ENCODE data around the gene LYPD6B.

The LYPD6B gene

GRCh38 chr2:149122516-149122915 lies 84.0 kb downstream of the LYPD6B start:
- DNase-seq (ENCODE audit: low spot score), result no peak

GRCh38 chr2:149125031-149125725 lies 86.7 kb downstream of the LYPD6B start:
- no peak for DNase-seq (ENCODE audit: low spot score)

- no peak for DNase-seq (ENCODE audit: low spot score)
Observed at GRCh38 chr2:149129433-149129832, 90.9 kb downstream of the LYPD6B start.

GRCh38 chr2:149132339-149132738 lies 93.8 kb downstream of the LYPD6B start:
- DNase-seq (ENCODE audit: low spot score), result no peak

- no peak for DNase-seq (ENCODE audit: low spot score)
Observed at GRCh38 chr2:149132901-149133300, 94.4 kb downstream of the LYPD6B start.

- no peak for DNase-seq (ENCODE audit: low spot score)
Observed at GRCh38 chr2:149134335-149134923, 95.9 kb downstream of the LYPD6B start.

GRCh38 chr2:149136111-149136510 lies 97.6 kb downstream of the LYPD6B start:
- DNase-seq (ENCODE audit: low spot score), result no peak

GRCh38 chr2:149141046-149141445 lies 102.5 kb downstream of the LYPD6B start:
- no peak for DNase-seq (ENCODE audit: low spot score)

GRCh38 chr2:149143734-149144133 lies 105.2 kb downstream of the LYPD6B start:
- DNase-seq (ENCODE audit: low spot score), result peak; percentile 35

GRCh38 chr2:149145314-149146295 lies 107.1 kb downstream of the LYPD6B start:
- DNase-seq (ENCODE audit: low spot score), result peak; percentile 46

- no peak for DNase-seq (ENCODE audit: low spot score)
Observed at GRCh38 chr2:149146876-149147275, 108.4 kb downstream of the LYPD6B start.

- no peak for DNase-seq (ENCODE audit: low spot score)
Observed at GRCh38 chr2:149148194-149149006, 109.9 kb downstream of the LYPD6B start.

- no peak for DNase-seq (ENCODE audit: low spot score)
Observed at GRCh38 chr2:149149007-149149297, 110.5 kb downstream of the LYPD6B start.

GRCh38 chr2:149152469-149152953 lies 114.0 kb downstream of the LYPD6B start:
- no peak for DNase-seq (ENCODE audit: low spot score)

GRCh38 chr2:149155196-149155969 lies 116.9 kb downstream of the LYPD6B start:
- DNase-seq (ENCODE audit: low spot score), result no peak

GRCh38 chr2:149155988-149156387 lies 117.5 kb downstream of the LYPD6B start:
- no peak for DNase-seq (ENCODE audit: low spot score)

GRCh38 chr2:149156971-149157740 lies 118.7 kb downstream of the LYPD6B start:
- DNase-seq (ENCODE audit: low spot score), result no peak

- no peak for DNase-seq (ENCODE audit: low spot score)
Observed at GRCh38 chr2:149158957-149159356, 120.5 kb downstream of the LYPD6B start.

- DNase-seq (ENCODE audit: low spot score), result no peak
Observed at GRCh38 chr2:149160195-149160594, 121.7 kb downstream of the LYPD6B start.

GRCh38 chr2:149160701-149161217 lies 122.3 kb downstream of the LYPD6B start:
- no peak for DNase-seq (ENCODE audit: low spot score)

Data from AG20443 (cell line).